Esophagus squamous epithelium (tissue), 4 donors: ENCODE measurements around the gene KIAA1210.

Experiments used
- CTCF ChIP-seq, 6 experiments: fragments of 450-650 bp in 4 of 6; fragments of 200-600 bp in 2 of 6; sonication (generic) in 2 of 6; IDR thresholded peaks; one replicate each; pipeline ENCODE4 v1.5.1; 2016 to 2019; ENCODE audit warnings: antibody characterized with exemption in 6 of 6, mild to moderate bottlenecking in 4 of 6, moderate library complexity in 4 of 6
- POLR2A ChIP-seq, 4 donors: fragments of 450-650 bp; IDR thresholded peaks; one replicate each; pipeline ENCODE4 v1.6.1; 2017; ENCODE audit warnings: antibody characterized with exemption in 4 of 4, mild to moderate bottlenecking in 4 of 4, moderate library complexity in 3 of 4

DNA sequence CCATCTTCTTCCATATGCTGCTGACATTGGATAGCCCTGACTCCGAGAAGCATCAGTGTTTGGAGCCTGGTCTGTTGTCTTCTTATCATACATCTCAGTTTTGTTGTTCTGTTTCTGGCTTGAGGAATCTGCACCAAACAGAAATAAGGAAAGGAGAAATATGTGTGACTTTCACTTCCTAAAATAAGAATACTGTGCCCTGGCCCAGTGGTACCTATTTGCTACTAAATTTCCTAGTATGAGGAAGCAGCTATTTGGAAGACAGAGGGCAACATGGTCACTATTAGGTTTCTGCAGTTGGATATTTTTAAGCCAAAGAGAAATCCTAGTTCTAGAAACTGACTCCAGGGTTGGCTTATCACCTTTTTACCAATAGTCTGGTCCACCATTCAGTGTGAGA is 38.0 kb downstream of the KIAA1210 start:
- TF ChIP-seq CTCF (IDR thresholded peaks at IDR 0.05): no peak
- no peak for TF ChIP-seq POLR2A (IDR thresholded peaks at IDR 0.05)
